HG03175 (cell line): Measurements from ENCODE around the gene PLEKHA5.
"Not testable (repeated sequence)": the region's sequence is repeated elsewhere in the genome, so short reads cannot be mapped to it uniquely, and the experiment has no call there.

Source experiments
- ATAC-seq: cut with Tn5 transposase; IDR thresholded peaks from one replicate; pipeline ENCODE4 v1.9.1; 2021; ENCODE audit warnings: mild to moderate bottlenecking, moderate library complexity; ENCODE audit not compliant: unreplicated experiment

Gene PLEKHA5, protein sequence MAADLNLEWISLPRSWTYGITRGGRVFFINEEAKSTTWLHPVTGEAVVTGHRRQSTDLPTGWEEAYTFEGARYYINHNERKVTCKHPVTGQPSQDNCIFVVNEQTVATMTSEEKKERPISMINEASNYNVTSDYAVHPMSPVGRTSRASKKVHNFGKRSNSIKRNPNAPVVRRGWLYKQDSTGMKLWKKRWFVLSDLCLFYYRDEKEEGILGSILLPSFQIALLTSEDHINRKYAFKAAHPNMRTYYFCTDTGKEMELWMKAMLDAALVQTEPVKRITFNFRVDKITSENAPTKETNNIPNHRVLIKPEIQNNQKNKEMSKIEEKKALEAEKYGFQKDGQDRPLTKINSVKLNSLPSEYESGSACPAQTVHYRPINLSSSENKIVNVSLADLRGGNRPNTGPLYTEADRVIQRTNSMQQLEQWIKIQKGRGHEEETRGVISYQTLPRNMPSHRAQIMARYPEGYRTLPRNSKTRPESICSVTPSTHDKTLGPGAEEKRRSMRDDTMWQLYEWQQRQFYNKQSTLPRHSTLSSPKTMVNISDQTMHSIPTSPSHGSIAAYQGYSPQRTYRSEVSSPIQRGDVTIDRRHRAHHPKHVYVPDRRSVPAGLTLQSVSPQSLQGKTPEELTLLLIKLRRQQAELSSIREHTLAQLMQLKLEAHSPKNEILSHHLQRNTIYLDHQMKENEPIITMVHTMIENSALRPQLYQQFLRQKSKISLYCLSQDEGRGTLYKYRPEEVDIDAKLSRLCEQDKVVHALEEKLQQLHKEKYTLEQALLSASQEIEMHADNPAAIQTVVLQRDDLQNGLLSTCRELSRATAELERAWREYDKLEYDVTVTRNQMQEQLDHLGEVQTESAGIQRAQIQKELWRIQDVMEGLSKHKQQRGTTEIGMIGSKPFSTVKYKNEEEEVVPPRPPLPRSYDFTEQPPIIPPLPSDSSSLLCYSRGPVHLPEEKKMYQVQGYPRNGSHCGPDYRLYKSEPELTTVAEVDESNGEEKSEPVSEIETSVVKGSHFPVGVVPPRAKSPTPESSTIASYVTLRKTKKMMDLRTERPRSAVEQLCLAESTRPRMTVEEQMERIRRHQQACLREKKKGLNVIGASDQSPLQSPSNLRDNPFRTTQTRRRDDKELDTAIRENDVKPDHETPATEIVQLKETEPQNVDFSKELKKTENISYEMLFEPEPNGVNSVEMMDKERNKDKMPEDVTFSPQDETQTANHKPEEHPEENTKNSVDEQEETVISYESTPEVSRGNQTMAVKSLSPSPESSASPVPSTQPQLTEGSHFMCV

DNA sequence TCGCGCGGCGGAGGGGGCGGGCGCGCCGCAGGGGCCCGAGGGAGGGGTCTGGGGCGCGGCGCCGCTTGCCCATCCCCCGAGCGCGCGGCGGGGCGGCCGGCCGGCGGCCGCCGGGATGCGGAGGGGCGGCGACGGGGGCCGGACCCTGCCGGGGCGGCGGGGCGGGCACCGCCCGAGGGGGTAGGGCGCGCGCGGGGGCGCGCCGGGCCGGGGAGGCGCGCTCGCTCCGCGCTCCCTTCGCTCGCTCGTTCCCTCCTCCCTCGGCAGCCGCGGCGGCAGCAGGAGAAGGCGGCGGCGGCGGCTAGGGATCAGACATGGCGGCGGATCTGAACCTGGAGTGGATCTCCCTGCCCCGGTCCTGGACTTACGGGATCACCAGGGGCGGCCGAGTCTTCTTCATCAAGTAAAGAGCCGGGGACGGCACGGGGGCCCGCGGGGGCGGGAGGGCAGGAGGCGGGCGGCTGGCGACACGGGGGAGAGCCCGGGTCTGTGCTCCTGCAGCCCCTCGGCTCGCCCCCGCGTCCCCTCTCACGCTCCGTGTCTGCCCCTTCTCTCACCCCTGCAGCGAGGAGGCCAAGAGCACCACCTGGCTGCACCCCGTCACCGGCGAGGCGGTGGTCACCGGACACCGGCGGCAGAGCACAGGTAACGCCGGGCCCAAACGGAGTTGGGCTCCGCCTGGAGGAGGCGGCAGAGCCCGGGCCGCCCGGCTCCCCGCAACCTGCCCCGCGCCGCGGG is at the start of gene PLEKHA5:
Gene PLEKHA5 (plus strand): TSS at position 248 of the 738 bp plus-strand sequence. CDS start 67 bp downstream, at position 315.
- no peak for ATAC-seq

DNA sequence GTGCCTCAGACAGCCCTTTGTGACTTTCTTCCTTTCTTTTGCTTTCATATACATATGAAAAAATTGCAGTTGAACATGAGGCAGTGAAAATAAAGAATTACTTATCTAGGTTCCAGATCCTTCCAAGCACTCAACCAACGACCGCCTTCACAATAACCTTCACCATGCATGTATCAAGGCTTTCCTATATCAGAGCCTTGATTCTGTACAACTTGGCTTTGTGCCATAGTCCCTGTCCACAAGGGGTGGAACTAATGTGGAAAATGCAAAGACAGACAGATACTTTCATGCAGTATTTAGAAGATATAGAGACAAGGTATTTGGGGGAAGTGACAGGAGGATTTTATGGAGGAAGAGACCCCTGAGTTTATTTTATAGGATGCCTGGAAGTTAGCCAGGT is 48.6 kb upstream of the PLEKHA5 start:
- no peak for ATAC-seq

DNA sequence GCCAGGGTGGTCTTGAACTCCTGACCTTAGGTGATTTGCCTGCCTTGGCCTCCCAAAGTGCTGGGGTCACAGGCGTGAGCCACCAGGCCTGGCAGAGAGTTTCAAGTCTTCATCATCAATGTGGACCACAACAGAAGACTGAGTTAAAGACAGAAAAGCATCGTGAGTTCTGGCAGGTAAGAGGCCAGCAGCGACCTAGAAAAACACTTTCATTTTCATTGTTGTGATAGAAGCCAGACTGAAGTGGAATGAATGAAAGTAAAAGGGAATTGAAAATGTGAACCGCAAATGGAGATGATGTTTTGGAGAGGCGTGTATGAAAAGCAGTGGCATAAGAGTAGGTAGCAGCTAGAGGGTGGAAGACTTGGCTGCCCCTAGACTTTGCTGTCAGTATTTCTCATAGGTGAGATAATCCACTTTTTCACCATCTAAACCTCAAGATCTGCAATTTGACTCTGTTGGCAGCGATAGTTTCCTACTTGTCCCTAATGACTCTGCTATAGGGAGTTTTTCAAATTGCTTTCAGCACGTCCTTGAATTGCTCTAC is 47.1 kb upstream of the PLEKHA5 start:
- no peak for ATAC-seq

DNA sequence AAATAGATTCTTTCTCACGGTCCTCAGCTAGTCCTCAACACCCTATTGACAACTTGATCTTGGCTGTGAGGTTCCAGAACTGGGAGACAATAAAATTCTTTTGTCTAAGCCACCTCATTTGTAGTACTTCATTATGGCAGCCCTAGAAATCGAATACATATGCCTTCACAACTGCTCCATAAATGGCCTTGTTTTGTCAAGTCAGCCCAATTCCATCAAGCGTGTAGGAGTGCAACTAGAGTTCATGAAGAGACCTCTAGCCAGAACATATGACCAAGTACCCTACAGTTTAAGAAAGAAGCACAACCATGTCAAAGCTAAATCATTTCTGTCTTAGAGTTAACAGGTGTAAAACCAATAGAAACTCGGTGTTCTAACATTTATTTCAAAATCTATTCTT is 45.0 kb upstream of the PLEKHA5 start:
- no peak for ATAC-seq

DNA sequence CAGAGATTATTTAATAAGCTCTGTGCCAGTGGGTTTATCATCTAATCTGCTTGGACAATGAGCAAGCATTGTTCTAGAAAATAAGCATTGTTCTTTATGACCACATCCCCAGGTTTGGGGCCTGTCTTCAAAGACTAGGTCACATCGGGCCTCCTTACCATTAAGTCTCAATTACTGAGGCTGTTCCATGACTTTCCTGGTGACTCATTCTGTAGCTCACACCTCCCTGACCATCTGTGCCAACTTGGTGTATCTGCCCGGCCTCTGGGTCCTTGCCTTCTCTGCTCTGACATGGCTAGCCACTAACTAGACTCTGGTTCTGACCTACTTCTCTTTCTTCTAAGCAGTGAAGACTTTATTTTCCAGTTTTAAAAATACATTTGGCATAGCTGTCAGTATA is 44.4 kb upstream of the PLEKHA5 start:
- ATAC-seq = no peak

DNA sequence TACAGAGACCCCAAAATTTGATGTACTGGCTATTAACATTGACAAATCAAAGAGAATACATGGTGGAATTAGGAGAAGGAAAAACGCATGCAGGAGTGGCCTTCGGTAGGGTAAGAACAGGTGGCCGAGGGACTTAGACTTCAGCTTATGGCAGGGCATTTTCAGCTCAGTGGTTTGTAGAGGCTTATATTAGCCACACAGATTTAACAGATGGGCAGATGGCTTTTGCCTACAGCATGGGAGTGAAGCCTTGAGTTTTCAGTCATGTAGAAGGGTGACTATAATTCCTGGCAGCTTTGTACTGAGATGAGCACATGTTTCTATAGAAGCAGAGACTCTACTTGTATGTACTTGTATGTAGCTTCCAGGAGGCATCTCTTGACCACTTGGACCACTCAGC is 40.9 kb upstream of the PLEKHA5 start:
- ATAC-seq = no peak

DNA sequence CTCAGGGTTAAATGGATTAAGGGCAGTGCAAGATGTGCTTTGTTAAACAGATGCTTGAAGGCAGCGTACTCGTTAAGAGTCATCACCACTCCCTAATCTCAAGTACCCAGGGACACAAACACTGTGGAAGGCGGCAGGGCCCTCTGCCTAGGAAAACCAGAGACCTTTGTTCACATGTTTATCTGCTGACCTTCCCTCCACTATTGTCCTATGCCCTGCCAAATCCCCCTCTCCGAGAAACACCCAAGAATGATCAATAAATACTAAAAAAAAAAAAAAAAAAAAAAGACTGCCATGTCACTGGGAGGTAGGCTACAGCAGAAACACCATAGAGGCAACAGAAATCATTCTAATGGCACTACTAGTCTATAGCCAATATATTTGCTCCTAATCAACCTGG is 37.1 kb upstream of the PLEKHA5 start:
- ATAC-seq = not testable (repeated sequence)

DNA sequence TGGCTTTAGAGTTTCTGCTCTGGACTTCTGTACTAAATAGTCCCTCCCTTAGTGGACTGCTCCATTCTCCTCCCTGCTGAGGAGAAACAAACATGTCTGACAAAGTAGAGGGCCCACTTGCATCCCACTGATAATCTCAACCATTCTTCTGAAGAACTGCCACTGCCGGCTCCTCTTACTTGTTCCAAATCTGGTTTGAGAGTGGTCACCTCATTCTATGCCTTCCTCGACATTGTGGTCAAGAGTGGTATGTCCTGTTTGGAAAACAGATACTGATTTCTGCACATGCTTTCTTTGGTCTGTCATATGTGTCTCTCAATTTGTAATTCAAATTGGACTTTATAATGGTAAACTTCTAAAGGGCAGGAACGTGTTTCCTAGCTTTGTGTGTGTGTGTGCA is 36.3 kb upstream of the PLEKHA5 start:
- ATAC-seq = no peak

DNA sequence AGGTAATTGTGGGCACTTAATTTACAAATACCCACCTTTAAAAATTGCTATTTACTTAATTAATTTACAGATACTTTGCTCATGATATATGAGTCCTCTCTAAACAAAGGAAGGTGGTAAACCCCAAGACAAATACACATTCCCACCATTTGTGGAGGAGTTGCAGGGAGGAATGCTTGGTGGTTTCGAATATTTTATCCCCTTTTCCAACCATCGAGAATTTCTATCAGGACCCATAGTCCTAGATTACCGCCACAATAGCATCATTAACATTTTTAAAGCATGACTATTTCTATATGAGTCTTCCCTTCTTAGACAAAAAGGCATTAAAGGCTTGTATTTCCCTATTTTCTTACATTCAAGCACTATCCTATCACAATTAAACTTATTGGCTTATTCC is 34.2 kb upstream of the PLEKHA5 start:
- ATAC-seq = no peak

DNA sequence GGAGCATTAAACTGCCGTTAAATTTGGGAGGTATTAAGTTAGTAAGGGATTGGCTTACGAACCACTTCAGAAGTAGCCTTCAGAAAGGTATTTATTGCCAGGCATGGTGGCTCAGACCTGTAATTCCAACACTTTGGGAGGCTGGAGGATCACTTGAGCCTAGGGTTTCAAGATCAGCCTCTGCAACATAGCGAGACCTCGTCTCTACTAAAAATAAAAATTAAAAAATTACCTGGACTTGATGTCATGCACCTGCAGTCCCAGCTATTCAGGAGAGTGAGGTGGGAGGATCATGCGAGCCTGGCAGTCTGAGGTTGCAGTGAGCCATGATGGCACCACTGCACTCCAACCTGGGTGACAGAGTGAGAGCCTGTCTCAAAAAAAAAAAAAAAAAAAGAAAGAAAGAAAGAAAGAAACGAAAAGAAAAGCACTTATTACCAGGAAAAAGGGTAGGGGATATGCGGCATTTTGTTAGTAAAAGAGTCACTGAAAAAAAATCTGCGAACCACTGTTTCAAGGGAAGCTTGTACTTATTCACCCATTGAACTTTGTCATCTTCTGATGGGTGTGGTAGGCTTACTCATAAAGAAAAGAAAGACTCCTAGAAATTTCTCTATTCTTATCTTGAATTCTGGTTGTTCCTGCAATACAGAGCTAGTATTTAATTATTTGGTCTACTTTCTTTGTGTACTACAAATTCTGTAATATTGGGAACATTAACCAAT is 33.6 kb upstream of the PLEKHA5 start:
- ATAC-seq = no peak

DNA sequence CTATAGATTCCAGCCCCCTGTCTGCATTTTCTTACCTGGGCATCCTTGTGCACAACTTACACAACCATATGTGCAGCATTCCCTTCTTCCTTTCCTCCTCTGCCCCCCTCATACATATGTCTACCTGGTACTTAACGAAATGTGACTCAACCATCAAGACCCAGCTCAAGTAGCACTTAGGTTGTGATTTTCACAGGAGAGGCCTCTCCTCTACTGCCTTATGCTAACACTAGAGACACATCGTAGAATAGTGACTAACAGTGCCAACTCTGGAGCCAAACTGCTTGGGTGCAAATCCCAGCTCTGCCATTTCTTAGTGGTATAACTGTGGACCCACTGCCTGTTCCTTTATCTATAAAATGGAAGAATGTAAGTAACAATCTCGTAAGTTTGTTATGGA is 24.1 kb upstream of the PLEKHA5 start:
- ATAC-seq = no peak

DNA sequence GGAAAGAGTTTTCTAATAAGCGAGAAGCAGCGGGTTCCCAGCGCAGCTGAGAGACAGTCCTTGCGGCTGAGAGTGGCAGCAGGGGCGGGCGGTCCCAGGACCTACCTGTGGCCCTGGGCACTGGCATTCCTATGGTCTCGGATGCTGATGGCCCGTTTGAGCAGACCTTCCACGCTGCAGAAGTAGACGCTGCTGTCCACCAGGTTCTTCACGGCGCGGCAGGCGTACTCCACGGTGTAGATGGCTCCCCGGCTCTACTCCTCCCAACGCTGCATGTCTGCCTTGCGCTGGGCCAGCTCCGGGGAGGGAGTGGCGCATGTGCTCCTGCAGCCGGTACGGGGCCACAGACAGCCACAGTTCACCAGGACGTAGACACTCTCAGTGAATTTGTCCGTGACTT is 21.8 kb upstream of the PLEKHA5 start:
- no peak for ATAC-seq

DNA sequence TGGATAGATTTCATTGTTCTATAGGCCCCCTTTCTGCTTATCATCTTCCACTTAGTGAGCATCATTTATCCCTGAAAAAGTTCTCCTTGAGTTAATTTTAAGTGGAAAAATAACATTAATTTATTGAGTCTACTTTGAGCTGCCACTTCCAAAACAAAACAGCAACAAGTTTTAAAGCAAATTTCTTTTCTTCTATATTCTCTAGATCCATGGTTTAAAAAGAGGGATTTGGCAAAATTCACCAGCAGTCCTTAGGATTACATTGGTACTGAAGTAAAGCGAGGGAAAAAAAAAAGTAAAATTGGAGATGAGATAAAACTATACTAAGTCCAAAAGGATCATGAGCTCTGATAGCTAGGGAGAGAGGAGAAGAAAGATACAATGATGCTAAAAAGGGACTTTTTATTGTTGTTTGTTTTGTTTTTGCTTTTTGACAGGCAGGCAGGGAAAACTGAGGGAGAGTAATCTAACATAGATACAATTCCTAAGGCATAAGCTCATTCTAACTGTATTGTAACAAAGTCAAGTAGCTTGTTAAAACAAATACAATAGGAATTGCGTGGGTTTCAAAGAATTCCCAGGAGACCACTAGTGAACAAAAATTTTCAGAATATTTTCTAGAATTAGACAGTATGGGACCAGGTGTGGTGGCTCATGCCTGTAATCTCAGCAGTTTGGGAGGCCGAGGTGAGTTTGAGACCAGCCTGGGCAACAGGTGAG is 19.2 kb upstream of the PLEKHA5 start:
- ATAC-seq = no peak

DNA sequence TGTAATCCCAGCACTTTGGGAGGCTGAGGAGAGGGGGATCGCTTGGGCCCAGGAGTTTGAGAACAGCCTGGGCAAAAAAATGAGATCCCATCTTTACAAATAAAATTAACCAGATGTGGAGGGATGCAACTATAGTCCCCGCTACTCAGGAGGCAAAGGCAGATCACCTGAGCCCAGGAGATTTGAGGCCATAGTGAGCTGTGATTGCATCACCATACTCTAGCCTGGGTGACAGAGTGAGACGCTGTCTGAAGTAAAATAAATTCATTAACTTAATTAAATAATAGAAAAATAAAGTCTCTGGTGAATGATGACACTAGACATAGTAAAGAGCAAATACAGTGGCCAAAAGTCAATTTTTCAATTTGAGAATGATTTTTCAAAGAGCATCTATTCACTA is 16.1 kb upstream of the PLEKHA5 start:
- ATAC-seq = no peak

DNA sequence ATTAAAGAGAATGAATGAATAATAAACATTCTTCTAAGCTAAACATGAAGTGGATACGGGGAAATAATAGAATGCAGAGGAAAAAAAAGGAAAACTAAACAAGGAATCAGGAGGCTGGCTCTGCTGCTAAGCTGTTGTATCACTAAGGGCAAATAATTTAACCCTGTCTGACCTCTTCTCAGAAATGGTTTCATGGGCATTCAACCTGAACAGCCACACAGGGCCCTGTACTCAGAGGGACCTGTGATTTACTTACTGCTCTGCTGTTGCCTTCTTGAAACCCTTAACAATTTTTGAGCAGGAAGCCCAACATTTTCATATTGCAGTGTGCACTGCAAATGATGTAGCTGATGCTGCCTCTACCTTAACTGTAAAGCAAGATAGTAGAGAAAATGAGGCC is 14.2 kb upstream of the PLEKHA5 start:
- ATAC-seq = no peak

DNA sequence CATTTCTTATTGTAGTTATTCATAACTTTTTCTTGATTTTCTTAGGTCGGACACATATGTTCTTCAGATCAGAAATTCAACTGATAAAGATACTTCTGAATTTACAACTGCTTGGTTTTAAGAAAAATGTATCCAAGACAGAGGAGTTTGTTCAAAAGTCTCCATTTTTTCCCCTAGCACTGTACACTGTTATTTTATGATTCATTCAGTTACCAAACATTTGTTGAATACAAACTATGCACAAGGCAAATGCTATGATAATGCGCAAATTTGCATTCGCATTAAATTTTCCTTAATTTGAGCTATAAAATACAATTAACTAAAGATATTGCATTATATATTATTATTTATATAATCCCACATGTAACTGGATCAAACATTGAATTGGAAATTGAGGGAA is 10.1 kb upstream of the PLEKHA5 start:
- ATAC-seq = no peak

DNA sequence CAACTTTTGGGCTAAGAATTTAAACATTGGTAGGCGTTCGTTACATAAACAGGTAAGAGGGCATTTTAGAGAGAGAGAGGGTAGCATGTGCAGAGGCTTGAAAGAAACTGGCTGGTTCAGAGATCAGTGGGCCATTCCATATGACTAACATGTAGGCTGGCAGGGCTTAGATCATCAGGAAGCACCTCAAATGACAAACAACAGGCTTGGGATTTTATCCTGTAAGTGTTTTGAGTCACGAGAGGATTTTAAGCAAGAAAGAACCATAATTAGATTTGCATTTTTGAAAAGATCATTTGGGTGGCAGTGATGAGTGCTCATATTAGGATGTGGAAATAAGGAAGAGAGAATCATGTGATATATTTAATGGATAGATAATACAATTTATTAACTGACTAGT is 8.7 kb upstream of the PLEKHA5 start:
- ATAC-seq = no peak

DNA sequence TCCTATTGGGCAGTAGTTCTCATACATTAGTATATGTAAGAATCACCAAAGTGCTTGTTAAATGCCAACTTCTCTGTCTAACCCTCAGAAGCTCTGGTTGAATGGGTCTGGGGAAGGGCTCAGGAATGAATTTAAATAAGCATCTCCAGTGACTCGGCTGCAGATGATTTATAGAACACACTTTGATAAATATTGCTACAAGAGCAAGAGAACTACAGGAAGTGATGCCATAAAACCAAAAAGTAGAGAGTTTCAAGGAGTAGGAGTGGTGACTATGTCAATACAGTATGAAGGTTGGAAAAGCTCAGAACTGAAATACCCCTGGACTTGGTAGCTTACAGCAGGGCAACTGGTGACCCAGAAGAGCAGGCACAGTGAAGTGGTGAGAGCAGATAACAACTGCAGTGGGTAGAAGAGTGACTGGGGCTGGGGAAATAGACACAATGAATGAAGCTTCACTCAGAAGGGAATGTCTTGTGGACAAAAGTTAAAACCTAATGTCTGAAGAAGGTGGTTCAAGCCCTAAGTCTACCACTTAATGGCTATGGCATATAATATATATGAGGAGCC is 8.0 kb upstream of the PLEKHA5 start:
- ATAC-seq = no peak

DNA sequence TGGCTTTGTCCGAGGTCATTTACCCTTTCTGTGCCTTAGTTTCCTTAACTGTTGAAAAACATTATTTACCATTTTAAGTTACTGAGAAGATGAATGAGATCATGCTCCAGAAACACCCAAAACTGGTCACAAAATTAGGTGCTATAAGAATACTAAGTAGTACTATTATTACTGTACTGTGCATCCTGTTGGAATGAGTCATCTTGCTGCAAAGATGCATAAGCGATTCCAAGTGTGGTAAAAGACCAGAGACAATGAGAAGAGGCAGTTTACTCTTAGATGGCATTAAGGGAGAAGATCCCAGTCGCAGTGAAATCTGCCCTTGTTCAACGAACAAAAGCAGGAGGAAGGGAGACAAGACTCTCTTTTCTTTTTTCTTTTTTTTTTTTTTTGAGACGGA is 4.2 kb upstream of the PLEKHA5 start:
- ATAC-seq = no peak
